NCI-H82 (cell line): ENCODE measurements around the gene FAM222B.
"Not testable (repeated sequence)": the region's sequence is repeated elsewhere in the genome, so short reads cannot be mapped to it uniquely, and the experiment has no call there.

Experiments used
- DNase-seq: peaks from one replicate; lab custom pipeline; 2025; lab: John Stamatoyannopoulos, UW

FAM222B gene

GRCh38 chr17:28871056-28871579 is 28.5 kb upstream of the FAM222B start:
- DNase-seq = peak; percentile 81

GRCh38 chr17:28867276-28867675 is 24.7 kb upstream of the FAM222B start:
- DNase-seq = peak; percentile 71

- no peak for DNase-seq
Measured at GRCh38 chr17:28865946-28866752, 23.6 kb upstream of the FAM222B start.

- DNase-seq = no peak
Measured at GRCh38 chr17:28864991-28865849, 22.6 kb upstream of the FAM222B start.

- no peak for DNase-seq
Measured at GRCh38 chr17:28863953-28864352, 21.4 kb upstream of the FAM222B start.

- no peak for DNase-seq
Measured at GRCh38 chr17:28862561-28862960, 20.0 kb upstream of the FAM222B start.

GRCh38 chr17:28861393-28862203 is 19.0 kb upstream of the FAM222B start:
- DNase-seq = no peak

GRCh38 chr17:28860363-28860808 is 17.8 kb upstream of the FAM222B start:
- DNase-seq = no peak

- no peak for DNase-seq
Measured at GRCh38 chr17:28858801-28859355, 16.3 kb upstream of the FAM222B start.

GRCh38 chr17:28857905-28858800 is 15.6 kb upstream of the FAM222B start:
- no peak for DNase-seq

- no peak for DNase-seq
Measured at GRCh38 chr17:28856028-28856574, 13.5 kb upstream of the FAM222B start.

GRCh38 chr17:28855336-28855679 is 12.7 kb upstream of the FAM222B start:
- no peak for DNase-seq

GRCh38 chr17:28854457-28855335 is 12.1 kb upstream of the FAM222B start, which contains the start of gene ERAL1:
Gene ERAL1, plus strand, starts transcription at chr17:28855016. Its CDS starts 19 bp downstream, at chr17:28855035.
- peak; percentile 97 for DNase-seq

GRCh38 chr17:28853295-28853694 is 10.7 kb upstream of the FAM222B start:
- DNase-seq = no peak

GRCh38 chr17:28849281-28849680 is 6.7 kb upstream of the FAM222B start:
- DNase-seq = no peak

- DNase-seq = peak; percentile 74
Measured at GRCh38 chr17:28848667-28849066, 6.1 kb upstream of the FAM222B start.

GRCh38 chr17:28846699-28847098 is 4.1 kb upstream of the FAM222B start:
- not testable (repeated sequence) for DNase-seq

- DNase-seq = no peak
Measured at GRCh38 chr17:28846231-28846630, 3.6 kb upstream of the FAM222B start.

GRCh38 chr17:28843816-28844148 is 1.2 kb upstream of the FAM222B start:
- DNase-seq = no peak
